GM23248 (cell line): ENCODE measurements around the gene GDF7.

Experiments
- EZH2 ChIP-seq: fragments of 200-600 bp; sonication (generic); IDR thresholded peaks from 2 replicates; pipeline ENCODE4 v1.6.1; 2018; ENCODE audit warnings: antibody characterized with exemption, mild to moderate bottlenecking; ENCODE audit not compliant: insufficient read depth, poor library complexity, severe bottlenecking
- EZH2phosphoT487 ChIP-seq: fragments of 200-600 bp; sonication (generic); IDR thresholded peaks from 2 replicates; pipeline ENCODE4 v1.6.1; 2018; ENCODE audit warnings: antibody characterized with exemption, moderate library complexity, mild to moderate bottlenecking, low read depth; ENCODE audit not compliant: insufficient read depth

DNA sequence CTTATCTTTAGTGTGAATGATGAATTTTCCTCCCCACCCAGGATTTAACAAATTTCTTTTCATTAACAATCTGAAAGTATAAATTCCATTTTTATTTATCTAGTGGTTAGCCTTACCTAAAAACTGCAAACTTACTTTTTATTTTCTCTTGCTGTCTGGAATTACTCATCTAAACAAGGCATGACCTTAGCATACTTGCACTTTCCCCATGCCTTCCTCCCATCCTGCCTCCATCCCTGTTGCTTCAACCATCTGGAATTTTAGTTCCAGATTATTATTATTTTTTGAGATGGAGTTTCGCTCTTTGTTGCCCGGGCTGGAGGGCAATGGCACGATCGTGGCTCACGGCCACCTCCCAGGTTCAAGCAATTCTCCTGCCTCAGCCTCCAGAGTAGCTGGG, 35.6 kb downstream of the GDF7 start:
- TF ChIP-seq EZH2phosphoT487 (no peak), EZH2 (no peak)
